Measurements from ENCODE around the gene EXOC8. TPM values are rescaled to one million over a fixed set of nuclear protein-coding genes. Genes with fewer than 3 reads are reported as not detected.

EXOC8 gene
- total and polyA plus RNA-seq, 9 of the 15 experiments (the other 6 are each of a cell fraction or from before 2014, with no cell fraction given) = 2.1 to 13.6 (median 7.2) TPM

DNA sequence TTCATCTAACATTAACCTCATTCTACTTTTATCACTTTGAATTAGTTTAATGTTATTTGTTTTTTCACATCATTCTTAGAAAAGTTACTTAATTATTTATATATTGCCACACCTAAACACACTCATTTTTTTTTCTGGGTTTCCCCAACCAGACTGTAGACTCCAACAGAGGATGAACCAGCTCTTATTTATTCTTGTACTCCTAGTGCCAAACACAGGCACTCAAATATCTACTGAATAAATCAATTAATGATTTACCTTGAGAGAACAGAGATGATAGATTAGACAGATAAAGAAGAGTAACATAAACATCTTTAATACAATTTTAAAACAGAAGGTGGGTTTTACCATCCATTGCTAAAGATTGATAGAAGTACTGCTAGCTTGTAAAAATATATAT is 48.8 kb upstream of the EXOC8 start:
- intact Hi-C loops (cut with micrococcal nuclease) = no loop called here
- no TSS peak for BruUV-seq (replicated peaks)
- no peak for TF ChIP-seq ETS2 (tag; IDR thresholded peaks at IDR 0.05; ENCODE audit: borderline replicate concordance, poor library complexity, severe bottlenecking)
- no peak for TF ChIP-seq MTA1 (IDR thresholded peaks at IDR 0.05; ENCODE audit: borderline replicate concordance)
- no peak for TF ChIP-seq ZNF217 (CRISPR knock-in tag; IDR thresholded peaks at IDR 0.05)
- TF ChIP-seq HDGF (IDR thresholded peaks at IDR 0.05) = no peak
- no peak for TF ChIP-seq RBFOX2 (IDR thresholded peaks at IDR 0.05; ENCODE audit: low read depth, low read length)
- no peak for TF ChIP-seq POLR2AphosphoS2 (IDR thresholded peaks at IDR 0.05; ENCODE audit: low read length)
- no peak for TF ChIP-seq FOXP1 (CRISPR knock-in tag; IDR thresholded peaks at IDR 0.05)
- TF ChIP-seq POLR3G (IDR thresholded peaks at IDR 0.05; ENCODE audit: extremely low read depth, insufficient read length, insufficient replicate concordance) = no peak
- no peak for TF ChIP-seq GTF2E2 (tag; IDR thresholded peaks at IDR 0.05)
- TF ChIP-seq, protein P1, sequence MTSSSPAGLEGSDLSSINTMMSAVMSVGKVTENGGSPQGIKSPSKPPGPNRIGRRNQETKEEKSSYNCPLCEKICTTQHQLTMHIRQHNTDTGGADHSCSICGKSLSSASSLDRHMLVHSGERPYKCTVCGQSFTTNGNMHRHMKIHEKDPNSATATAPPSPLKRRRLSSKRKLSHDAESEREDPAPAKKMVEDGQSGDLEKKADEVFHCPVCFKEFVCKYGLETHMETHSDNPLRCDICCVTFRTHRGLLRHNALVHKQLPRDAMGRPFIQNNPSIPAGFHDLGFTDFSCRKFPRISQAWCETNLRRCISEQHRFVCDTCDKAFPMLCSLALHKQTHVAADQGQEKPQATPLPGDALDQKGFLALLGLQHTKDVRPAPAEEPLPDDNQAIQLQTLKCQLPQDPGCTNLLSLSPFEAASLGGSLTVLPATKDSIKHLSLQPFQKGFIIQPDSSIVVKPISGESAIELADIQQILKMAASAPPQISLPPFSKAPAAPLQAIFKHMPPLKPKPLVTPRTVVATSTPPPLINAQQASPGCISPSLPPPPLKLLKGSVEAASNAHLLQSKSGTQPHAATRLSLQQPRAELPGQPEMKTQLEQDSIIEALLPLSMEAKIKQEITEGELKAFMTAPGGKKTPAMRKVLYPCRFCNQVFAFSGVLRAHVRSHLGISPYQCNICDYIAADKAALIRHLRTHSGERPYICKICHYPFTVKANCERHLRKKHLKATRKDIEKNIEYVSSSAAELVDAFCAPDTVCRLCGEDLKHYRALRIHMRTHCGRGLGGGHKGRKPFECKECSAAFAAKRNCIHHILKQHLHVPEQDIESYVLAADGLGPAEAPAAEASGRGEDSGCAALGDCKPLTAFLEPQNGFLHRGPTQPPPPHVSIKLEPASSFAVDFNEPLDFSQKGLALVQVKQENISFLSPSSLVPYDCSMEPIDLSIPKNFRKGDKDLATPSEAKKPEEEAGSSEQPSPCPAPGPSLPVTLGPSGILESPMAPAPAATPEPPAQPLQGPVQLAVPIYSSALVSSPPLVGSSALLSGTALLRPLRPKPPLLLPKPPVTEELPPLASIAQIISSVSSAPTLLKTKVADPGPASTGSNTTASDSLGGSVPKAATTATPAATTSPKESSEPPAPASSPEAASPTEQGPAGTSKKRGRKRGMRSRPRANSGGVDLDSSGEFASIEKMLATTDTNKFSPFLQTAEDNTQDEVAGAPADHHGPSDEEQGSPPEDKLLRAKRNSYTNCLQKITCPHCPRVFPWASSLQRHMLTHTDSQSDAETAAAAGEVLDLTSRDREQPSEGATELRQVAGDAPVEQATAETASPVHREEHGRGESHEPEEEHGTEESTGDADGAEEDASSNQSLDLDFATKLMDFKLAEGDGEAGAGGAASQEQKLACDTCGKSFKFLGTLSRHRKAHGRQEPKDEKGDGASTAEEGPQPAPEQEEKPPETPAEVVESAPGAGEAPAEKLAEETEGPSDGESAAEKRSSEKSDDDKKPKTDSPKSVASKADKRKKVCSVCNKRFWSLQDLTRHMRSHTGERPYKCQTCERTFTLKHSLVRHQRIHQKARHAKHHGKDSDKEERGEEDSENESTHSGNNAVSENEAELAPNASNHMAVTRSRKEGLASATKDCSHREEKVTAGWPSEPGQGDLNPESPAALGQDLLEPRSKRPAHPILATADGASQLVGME (CRISPR knock-in tag; IDR thresholded peaks at IDR 0.05) = no peak
- TF ChIP-seq, protein P2, sequence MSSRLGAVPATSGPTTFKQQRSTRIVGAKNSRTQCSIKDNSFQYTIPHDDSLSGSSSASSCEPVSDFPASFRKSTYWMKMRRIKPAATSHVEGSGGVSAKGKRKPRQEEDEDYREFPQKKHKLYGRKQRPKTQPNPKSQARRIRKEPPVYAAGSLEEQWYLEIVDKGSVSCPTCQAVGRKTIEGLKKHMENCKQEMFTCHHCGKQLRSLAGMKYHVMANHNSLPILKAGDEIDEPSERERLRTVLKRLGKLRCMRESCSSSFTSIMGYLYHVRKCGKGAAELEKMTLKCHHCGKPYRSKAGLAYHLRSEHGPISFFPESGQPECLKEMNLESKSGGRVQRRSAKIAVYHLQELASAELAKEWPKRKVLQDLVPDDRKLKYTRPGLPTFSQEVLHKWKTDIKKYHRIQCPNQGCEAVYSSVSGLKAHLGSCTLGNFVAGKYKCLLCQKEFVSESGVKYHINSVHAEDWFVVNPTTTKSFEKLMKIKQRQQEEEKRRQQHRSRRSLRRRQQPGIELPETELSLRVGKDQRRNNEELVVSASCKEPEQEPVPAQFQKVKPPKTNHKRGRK (tag; IDR thresholded peaks at IDR 0.05) = no peak
- ChIA-PET POLR2A (interaction anchor here (0.6 to 1.6 kb wide), 6 partner anchors 9 to 175 kb away, joined by 3 to 4 read pairs (median 3); no protein-coding TSS in a partner anchor), CTCF (ENCODE audit: low intra/inter-chr PET ratio) (no interaction called here)
- Histone ChIP-seq H3K9ac (ENCODE audit: insufficient read depth in 1 of 2, low read depth in 2 of 2, low read length in 2 of 2) (no peak overlapping the region), H3K9me3 (replicated peaks; ENCODE audit: control insufficient read depth, insufficient read depth, low read depth, low read length) (no peaks in the 10 kb centered on the region), H3K4me2 (ENCODE audit: insufficient read depth, low read length) (no peak overlapping the region), H2AFZ (ENCODE audit: low read depth, low read length) (no peak overlapping the region), H3K27me3 (ENCODE audit: control insufficient read depth in 2 of 2, insufficient read depth in 2 of 2, low read length in 2 of 2) (no peaks in the 10 kb centered on the region), H3K27ac (ENCODE audit: extremely low read depth, low read depth, low read length) (no peak overlapping the region), H4K20me1 (replicated peaks; ENCODE audit: control insufficient read depth, insufficient read depth, low read length) (peaks cover 5% of the 10 kb centered on the region; the same call in 1 of the 2 replicates), H3K36me3 (ENCODE audit: control insufficient read depth, insufficient read depth, low read length) (peaks cover 5% of the 10 kb centered on the region; the same call in 2 of the 3 replicates), H3K4me3 (no peak overlapping the region), H3K9me1 (ENCODE audit: control insufficient read depth, insufficient read depth, low read length) (no peaks in the 10 kb centered on the region), H3K4me1 (replicated peaks in 1 of 2; ENCODE audit: control insufficient read depth in 2 of 2, insufficient read depth in 2 of 2, low read length in 2 of 2) (no peaks in the 10 kb centered on the region), H3K79me2 (ENCODE audit: control insufficient read depth, insufficient read depth, low read length) (peaks cover 91% of the 10 kb centered on the region)
- DNase-seq (ENCODE audit: extremely low read depth in 1 of 4, low spot score in 3 of 4) (no peak), ATAC-seq (no peak), FAIRE-seq (no peak)
- in situ Hi-C loops (cut with MboI) = no loop called here
